ENCODE results near the gene MCEMP1.
"Not testable (repeated sequence)": the region's sequence is repeated elsewhere in the genome, so short reads cannot be mapped to it uniquely, and the experiment has no call there.

The MCEMP1 gene

DNA sequence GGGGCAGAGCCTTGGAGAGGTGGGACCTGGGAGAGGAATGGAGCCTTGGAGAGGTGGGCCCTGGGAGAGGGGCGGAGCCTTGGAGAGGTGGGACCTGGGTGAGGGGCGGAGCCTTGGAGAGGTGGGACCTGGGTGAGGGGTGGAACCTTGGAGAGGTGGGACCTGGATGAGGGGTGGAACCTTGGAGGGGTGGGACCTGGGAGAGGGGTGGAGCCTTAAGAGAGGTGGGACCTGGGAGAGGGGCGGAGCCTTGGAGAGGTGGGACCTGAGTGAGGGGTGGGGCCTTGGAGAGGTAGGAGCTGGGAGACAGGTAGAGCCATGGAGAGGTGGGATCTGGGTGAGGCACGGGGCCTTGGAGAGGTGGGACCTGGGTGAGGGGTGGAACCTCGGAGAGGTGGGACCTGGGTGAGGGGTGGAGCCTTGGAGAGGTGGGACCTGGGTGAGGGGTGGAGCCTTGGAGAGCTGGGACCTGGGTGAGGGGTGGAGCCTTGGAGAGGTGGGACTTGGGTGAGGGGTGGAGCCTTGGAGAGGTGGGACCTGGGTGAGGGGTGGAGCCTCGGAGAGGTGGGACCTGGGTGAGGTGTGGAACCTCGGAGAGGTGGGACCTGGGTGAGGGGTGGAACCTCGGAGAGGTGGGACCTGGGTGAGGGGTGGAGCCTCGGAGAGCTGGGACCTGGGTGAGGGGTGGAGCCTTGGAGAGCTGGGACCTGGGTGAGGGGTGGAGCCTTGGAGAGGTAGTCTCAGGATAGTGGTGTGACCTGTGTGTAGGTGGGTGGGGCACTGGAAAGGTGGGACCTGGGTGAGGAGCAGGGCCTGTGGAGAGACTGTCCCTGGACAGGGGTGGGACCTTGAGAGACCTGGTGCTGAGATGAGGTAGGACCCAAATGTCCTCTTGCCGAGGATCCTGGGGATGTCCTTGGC, 33.0 kb upstream of the MCEMP1 start:
- not testable (repeated sequence) for DNase-seq

DNA sequence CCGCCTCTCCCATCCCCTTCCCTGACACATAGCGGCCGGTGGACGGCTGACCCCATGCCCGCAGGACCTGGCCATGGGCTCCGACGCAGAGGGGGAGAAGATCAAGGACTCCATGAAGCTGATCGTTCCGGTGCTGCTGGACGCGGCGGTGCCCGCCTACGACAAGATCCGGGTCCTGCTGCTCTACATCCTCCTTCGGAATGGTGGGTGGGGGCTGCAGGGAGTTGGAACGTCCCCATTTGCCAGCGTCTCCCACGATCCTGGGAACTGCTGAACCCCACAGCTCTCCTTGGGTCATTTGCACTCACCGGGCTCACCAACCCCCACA, 32.4 kb upstream of the MCEMP1 start:
- DNase-seq, result no peak

DNA sequence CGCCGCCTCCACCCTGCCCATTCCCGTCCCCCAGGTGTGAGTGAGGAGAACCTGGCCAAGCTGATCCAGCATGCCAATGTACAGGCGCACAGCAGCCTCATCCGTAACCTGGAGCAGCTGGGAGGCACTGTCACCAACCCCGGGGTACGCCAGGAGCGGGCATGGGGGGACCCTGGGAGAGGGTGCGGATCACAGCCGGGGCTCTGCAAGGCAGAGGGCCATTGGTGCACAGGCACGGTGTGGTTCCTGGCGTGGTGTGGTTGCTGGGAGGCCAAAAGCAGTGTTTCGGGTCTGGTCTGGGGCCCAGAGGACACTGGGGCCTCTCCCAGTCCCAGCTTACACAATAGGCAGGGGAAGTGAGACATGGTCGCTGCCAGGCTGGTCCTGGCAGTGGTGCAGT, 31.7 kb upstream of the MCEMP1 start:
- DNase-seq, result no peak

DNA sequence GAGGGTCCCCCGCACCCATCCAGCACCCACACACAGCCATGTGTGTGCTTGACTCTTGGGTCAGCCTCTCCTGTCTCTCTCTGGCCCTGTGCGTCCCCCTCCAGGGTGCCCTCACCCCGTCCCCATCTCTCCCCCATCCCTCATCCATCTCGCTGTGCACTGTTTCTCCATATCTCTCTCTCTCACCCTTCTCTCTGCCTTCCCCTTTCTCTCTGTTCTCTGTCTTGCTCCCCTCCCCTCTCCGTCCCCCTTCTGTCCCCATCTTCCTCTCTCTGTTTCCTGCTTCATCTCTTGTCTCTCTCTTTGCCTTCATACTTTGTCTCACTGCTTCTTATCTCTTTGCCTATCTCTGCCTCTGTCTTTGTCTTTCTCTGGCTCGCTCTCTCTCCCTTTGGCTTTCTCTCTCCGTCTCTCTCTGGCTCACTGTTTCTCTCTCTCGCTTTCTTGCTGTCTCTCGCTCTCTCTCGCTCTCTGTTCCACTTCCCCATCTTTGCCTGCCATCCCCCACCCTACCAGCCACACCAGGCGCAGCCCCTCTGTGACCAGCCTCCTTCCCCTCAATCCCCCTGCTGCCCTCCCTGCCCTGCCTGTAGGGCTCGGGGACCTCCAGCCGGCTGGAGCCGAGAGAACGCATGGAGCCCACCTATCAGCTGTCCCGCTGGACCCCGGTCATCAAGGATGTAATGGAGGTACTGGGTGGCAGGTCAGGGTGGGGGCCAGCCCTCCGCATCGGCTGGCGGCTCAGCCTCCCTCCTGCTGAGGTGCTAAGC, 31.0 kb upstream of the MCEMP1 start:
- DNase-seq, result no peak

DNA sequence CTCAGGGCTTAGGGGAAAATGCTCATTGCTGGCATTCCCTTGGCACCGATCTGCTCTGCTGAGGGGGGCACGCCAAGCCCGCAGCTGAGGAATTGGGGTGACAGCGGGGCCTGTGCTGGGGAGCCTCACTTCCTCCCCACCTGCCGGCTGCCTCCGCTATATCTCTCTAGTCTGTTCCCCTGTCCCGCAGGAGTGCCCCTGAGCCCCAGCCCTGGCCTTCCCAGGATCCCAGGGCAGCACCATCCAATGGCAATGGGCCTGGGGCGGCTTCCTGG, 30.5 kb upstream of the MCEMP1 start:
- DNase-seq, result no peak

DNA sequence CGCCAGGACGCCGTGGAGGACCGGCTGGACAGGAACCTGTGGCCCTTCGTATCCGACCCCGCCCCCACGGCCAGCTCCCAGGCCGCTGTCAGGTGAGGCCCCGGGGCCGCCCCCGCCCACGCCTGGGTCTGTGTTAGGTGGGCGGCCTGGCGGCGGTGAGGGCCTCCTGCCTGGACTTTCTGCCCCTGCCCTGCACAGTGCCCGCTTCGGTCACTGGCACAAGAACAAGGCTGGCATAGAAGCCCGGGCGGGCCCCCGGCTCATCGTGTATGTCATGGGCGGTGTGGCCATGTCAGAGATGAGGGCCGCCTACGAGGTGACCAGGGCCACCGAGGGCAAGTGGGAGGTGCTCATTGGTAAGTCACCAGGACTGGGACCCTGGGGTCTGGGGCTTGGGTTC, 29.7 kb upstream of the MCEMP1 start:
- DNase-seq, result no peak

DNA sequence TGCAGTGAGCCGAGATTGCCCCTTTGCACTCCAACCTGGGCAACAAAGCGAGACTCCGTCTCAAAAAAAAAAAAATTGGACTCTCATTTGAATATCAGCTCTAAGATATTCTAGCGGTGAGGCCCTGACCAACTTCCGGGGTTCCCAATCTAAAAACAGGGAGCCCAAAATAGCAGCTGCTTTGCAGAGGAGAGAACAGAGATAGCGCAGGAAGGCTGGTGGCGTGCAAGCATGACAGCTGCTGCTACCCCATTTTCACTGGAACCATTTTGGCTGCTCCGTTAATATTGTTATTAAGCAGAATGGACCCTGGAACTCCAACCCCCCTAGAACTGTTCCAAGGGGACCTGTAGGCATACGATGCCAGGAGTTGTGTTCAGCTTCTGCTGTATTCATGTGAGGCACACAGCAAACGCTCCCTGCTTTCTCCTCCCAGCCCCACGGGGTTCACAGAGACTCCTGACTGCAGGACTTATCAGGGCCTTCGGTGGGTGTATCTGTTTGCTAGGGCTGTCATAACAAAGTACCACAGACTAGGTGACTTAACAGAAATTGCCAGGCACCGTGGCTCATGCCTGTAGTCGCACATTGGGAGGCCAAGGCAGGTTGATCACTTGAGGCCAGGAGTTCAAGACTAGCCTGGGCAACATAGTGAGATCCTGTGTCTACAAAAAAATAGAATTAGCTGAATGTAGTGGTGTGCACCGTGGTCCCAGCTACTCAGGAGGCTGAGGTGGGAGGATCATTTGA, 28.4 kb upstream of the MCEMP1 start:
- no peak for DNase-seq

DNA sequence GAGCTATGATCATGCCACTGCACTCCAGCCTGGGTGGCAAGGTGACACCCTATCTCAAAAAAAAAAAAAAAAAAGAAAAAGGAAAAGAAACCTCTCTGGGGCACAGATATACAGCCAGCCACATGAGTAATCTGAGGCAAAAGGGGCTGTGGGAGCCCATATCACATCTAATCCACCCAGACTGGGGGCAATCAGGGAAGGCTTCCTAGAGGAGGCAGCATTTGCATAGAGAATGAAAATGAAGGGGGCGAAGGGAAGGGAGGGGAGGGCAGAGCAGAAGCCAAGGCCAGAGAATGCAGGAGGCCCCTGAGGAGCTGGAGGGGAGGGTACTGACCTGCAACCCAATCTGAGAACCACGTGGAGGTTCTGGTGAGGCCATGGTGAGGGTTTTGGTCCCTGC, 26.7 kb upstream of the MCEMP1 start:
- no peak for DNase-seq

DNA sequence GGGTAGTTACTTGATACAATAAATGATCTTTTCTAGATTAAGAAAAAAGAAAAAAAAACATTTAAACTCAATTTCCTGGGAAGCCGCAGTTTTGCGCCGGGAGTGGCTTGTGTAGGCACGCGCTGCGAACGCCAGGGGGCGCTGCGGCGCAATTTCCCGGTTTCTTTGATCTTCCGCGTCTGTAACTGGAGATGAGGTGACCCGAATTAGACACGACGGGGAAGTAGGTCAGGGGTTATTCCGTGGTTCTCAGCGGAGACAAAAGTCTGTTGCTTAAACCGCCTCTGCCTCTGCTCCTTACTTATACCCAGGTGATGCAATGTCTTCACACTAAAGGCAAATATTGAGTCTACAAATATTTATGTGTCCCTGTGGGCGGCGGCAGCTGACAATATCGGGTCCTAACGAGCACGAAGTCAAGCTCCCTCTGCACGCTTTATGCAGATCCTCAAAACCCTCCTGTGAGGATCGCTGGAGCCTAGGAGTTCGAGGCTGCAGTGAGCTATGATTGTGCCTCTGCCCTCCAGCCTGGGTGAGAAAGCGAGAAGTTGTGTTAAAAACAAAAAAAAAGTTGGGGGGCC, 24.7 kb upstream of the MCEMP1 start:
- DNase-seq, result peak in 48 of 56 donors; percentile 4 to 86 (median 55)

DNA sequence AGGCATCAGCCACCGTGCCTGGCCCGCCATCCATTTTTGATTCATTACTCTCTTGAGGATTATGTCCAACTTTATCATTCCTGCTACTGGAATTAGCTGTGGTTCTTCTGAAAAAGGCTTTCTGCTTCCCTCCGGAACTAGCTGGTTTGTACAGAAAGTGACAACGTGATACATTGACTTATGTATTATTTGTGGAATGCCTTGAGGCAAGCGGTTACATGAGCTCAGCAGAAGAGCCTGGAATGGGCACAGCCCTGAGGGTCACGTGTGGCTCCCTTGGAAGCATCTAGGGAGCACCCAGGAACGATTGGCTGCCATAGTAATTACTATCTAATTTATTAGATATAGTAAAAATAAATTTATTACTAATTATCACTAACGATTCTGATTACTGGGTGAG, 22.5 kb upstream of the MCEMP1 start:
- no peak for DNase-seq

DNA sequence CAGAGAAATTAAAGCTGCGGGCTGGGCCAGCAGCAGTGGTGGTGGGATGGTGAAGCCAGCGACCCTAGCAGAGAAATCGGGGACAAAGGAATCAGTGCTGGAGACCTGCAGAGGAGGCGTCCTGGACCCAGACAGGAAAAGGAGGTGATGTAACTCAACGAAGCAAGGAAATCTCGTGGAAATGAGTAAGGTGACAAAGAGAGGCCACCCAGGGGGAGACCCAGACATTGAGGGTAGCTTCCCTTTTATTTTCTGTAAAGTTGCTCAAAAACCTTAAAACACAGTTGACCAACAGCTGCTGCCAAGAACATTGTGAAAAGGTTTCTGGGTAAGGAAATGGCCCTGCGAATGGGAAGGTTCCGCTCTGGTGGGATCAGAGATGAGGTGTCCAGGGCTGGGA, 21.3 kb upstream of the MCEMP1 start:
- no peak for DNase-seq

DNA sequence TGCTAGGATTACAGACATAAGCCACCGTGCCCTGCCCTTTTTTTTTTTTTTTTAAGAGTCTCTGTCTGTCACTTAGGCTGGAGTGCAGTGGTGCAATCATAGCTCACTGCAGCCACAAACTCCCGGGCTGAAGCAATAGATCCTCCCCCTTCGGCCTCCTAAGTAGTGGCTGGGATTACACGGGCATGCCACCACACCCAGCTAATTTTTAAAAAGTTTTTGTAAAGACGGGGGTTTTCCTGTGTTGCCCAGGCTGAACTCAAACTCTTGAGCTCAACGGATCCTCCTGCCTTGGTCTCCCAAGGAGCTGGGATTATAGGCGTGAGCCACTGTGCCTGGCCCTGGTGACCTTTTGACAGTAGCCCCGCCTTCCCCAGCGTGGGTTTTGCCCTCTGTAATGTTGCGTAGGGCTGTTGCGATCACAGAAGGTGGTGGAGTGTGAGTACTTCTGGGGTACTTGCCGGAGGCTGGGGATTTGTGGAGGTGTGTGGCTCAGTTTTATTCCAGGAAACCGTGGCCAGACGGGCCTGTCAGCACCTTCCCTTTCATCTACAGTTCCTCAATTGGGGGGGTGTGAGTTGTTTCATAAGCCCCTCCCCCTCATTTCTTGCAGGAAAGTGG, 19.6 kb upstream of the MCEMP1 start:
- DNase-seq, result no peak

DNA sequence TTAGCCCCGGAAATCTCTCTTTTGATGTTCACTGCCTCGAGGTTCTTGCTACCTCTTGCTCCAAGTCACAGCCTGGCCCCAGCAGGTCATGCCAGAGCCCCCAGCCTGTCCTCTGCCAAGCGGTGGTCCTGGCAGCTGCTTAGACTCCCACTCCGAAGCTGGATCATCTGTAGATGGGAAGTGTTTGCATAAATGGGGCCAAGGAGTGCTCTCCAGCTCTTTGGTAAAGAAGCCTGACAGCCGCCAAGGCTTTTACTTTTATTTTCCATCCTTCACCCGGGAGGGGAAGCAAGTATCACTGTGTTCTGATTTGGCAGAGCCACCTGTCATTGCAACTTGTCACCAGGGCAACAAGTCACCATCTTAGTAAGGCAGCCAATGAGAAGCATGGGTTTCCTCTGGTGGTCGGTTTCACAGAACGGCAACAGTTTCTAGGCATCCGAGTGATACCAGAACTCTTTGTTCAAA, 18.6 kb upstream of the MCEMP1 start:
- DNase-seq, result peak in 27 of 56 donors; percentile 4 to 68 (median 19)

DNA sequence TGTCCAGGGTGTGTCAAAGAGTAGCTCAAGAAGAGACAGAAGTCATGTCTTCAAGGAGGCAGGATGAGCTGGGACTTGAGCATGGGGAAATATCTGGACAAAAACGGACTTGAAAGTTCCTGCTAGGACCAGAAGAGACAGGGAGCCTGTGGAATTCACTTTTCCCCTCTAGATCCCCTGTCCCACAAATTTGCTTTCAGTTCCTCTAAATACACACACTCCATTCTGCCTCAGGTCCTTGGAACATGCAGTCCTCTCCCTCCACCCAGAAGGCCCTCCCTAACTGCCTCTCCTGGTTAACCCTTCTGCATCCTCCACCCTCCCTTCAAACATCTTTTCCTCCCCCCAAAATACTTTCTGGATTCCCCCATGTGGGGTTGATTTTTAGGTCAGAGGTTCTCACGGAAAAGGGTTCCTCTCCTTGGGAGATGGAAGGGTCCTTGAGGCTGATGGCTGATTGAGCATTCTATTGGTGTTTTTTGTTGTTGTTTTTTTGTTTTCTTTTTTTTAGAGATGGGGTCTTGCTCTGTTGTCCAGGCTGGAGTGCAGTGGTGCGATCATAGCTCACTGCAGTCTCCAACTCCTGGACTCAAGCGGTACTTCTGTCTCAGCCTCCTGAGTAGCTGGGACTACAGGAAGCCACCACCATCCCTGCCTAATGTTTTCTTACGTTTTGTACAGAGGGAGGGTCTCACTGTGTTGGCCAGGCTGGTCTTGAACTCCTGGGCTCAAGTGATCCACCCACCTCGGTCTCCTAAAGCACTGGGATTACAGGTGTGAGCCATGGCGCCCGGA, 14.9 kb upstream of the MCEMP1 start:
- DNase-seq, result no peak

DNA sequence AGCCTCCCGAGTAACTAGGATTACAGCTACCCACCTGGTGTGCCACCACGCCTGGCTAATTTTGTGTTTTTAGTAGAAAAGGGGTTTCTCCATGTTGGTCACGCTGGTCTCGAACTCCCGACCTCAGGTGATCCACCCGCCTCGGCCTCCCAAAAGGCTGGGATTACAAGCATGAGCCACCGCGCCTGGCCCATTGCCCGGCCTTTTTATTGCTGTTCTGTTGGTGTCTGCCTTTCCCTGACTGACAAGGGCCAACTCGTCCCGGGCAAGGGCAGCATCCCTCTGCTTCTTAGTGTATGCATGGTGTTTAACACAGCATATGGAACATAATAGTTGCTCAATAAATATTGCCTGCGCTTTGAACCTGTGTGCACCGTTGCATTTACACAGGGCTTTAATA, 14.2 kb upstream of the MCEMP1 start:
- no peak for DNase-seq

DNA sequence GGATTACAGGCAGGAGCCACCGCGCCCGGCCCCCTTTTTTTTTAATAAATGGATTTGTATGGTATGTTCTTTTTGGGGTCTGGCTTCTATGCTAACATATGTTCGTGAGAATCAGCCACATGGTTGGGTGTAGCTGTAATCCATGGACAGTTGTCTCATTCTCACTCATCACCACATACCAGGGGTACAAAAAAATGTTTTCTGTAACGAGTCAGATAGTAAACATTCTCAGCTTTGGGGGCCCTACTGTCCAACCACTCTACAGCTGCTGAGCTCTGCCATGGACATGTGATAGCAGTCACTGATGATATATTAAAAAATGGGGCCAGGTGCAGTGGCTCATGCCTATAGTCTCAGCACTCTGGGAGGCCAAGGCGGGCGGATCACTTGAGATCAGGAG, 13.2 kb upstream of the MCEMP1 start:
- DNase-seq, result no peak

DNA sequence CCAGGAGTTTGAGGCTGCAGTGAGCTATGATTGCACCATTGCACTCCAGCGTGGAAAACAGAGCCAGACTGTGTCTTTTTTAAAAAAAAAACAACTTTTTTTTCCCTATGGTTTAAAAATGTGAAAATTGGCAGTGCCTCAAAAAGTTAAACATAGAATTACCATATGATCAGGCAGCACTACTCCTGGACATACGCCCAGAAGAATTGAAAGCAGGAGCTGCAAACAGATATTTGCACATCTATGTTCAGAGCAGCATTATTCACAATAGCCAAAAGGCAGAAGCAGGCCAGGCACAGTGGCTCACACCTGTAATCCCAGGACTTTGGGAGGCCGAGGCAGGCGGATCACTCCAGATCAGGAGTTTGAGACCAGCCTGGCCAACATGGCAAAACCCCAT, 11.8 kb upstream of the MCEMP1 start:
- no peak for DNase-seq

DNA sequence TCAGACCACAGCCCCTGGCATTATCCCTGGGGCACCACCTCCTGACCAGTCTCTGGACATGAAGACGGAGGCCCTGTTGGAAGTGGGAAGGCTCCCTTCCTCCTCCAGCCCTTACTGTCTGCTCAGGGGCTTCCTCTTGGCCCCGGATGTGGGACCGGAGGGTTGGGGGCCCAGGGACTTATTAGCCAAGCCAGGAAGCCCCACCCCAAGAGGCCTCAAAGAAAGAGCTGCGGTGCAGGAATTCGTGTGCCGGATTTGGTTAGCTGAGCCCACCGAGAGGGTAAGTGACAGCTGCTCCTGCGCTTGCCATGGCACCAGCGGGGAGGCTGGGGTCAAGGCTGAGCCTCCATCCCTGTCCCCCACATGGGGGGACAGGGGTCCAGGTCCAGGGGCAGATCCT, 8.0 kb upstream of the MCEMP1 start, which contains the start of gene RETN:
RETN (plus strand) TSS at position 208 of the 400 bp plus-strand sequence. CDS start 278 bp downstream, outside the sequence.
- DNase-seq, result no peak

DNA sequence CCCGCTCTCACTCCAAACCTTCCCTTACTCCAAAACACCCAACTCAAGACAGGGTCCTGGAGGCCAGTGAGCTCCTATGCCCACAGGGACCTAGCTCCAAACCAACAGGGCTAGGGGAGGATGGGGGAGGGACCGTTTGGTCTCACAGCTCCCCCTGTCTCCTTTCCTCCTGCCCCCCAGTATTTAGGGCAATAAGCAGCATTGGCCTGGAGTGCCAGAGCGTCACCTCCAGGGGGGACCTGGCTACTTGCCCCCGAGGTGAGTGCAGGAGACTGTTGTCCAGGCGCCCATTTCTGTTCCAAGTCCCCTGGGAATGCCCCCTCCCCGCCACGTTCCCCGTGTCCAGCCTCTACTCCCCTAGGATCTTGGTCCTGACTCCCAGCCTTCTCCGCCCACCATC, 7.2 kb upstream of the MCEMP1 start:
- DNase-seq, result no peak

DNA sequence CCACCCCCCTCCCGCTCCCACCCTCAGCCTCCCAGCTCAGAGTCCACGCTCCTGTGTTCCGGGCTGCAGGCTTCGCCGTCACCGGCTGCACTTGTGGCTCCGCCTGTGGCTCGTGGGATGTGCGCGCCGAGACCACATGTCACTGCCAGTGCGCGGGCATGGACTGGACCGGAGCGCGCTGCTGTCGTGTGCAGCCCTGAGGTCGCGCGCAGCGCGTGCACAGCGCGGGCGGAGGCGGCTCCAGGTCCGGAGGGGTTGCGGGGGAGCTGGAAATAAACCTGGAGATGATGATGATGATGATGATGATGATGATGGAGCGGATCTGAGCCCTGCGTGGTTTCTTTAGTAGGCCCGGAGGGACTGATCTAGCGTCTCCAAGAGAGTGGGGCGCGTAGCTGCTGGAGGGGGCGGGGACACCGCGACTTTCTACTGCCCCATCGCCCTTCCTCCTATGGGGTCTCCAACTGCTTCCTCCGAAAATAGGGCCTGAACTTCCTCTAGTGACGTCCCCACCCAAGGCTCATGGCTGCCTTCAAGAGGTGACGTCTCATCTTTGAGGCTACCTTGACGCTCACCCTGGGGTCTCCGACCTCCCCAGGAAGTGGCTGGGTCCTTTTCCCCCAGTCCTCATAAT, 6.6 kb upstream of the MCEMP1 start:
- DNase-seq, result peak in 32 of 56 donors; percentile 2 to 74 (median 34)
